HepG2 (cell line): ENCODE results near the gene NEURL3. TPM values are rescaled to one million over a fixed set of nuclear protein-coding genes. Genes with fewer than 3 reads are reported as not detected.

Experiments used
- ATAC-seq: fragments of 200-7000 bp; cut with Tn5 transposase; 3 replicates; pipeline ENCODE4 v1.9.1; 2020; ENCODE audit warnings: mild to moderate bottlenecking, moderate library complexity
- BruUV-seq: library from RNA; stranded (reverse); fragments of 400-500 nt; replicated peaks from 2 replicates; lab custom pipeline; 2021; lab: Mats Ljungman, UMichigan
- CTCF ChIA-PET: fragments of 300-600 bp; formaldehyde crosslinking; extraction: SDS; loops from one replicate; lab custom pipeline; 2021; ENCODE audit warnings: low total read pairs, inconsistent platforms, low intra/inter-chr PET ratio; lab: Yijun Ruan, JAX
- POLR2A ChIA-PET: fragments of 350-600 bp; sonication (Branson Sonifier 250); formaldehyde crosslinking; loops from one replicate; lab custom pipeline; 2020; ENCODE audit warnings: antibody characterized with exemption, inconsistent platforms; lab: Yijun Ruan, JAX
- DNase-seq: peaks from one replicate; pipeline ENCODE4 v3.0.0-alpha.2; 2015; ENCODE audit warnings: low spot score
- FAIRE-seq: peaks from 3 replicates; lab custom pipeline; 2011; peaks lifted over from hg19 to GRCh38; lab: Jason Lieb, UNC
- H2AFZ ChIP-seq: one replicate; pipeline ENCODE4 v1.6.1; 2011; ENCODE audit warnings: low read length, inconsistent platforms
- H3K27ac ChIP-seq: fragments of 300-600 bp; 3 replicates; pipeline ENCODE4 v1.8.0; 2011; ENCODE audit warnings: mixed run types, mild to moderate bottlenecking, mixed read lengths, low read length, inconsistent platforms; ENCODE audit not compliant: insufficient read depth; ENCODE audit errors: extremely low read length
- H3K27me3 ChIP-seq, 2 experiments: fragments of 200-600 bp in 1 of 2; 2 replicates in 1 of 2; 3 replicates in 1 of 2; pipeline versions ENCODE4 v1.6.0 to v1.8.0; 2011; ENCODE audit warnings: low read length in 2 of 2, mild to moderate bottlenecking in 2 of 2, moderate library complexity in 2 of 2, inconsistent platforms in 1 of 2; ENCODE audit not compliant: insufficient read depth in 2 of 2, control insufficient read depth in 1 of 2
- H3K36me3 ChIP-seq, 2 experiments: fragments of 200-600 bp in 1 of 2; replicated peaks in 1 of 2; 2 replicates in 1 of 2; 3 replicates in 1 of 2; pipeline versions ENCODE4 v1.5.1 to v1.8.0; 2011; ENCODE audit warnings: low read length in 2 of 2, inconsistent platforms in 1 of 2; ENCODE audit not compliant: insufficient read depth in 2 of 2, control insufficient read depth in 1 of 2
- H3K4me1 ChIP-seq: 2 replicates; pipeline ENCODE4 v1.5.1; 2012; ENCODE audit warnings: low read length, inconsistent platforms; ENCODE audit not compliant: insufficient read depth
- H3K4me2 ChIP-seq: 2 replicates; pipeline ENCODE4 v1.6.0; 2011; ENCODE audit warnings: low read depth, low read length, inconsistent platforms
- H3K4me3 ChIP-seq, 3 experiments: fragments of 200-600 bp in 1 of 3; sonication (generic), shearing (Covaris generic) in 1 of 3; replicated peaks in 1 of 3; 2 replicates each; pipeline ENCODE4 v1.5.1; 2011 to 2016; ENCODE audit warnings: low read length in 3 of 3, inconsistent platforms in 2 of 3, low read depth in 2 of 3, mild to moderate bottlenecking in 2 of 3, control low read depth in 1 of 3, mixed read lengths in 1 of 3; ENCODE audit not compliant: insufficient read depth in 1 of 3
- H3K79me2 ChIP-seq: one replicate; pipeline ENCODE4 v1.6.1; 2011; ENCODE audit warnings: low read length, inconsistent platforms; ENCODE audit not compliant: insufficient read depth
- H3K9ac ChIP-seq: 2 replicates; pipeline ENCODE4 v1.6.0; 2011; ENCODE audit warnings: mild to moderate bottlenecking, low read depth, low read length, inconsistent platforms; ENCODE audit not compliant: insufficient read depth
- H3K9me3 ChIP-seq: 2 replicates; pipeline ENCODE4 v1.5.1; 2012; ENCODE audit warnings: mild to moderate bottlenecking, low read length
- H4K20me1 ChIP-seq: 2 replicates; pipeline ENCODE4 v1.6.0; 2011; ENCODE audit warnings: inconsistent platforms, mild to moderate bottlenecking, low read length, moderate library complexity; ENCODE audit not compliant: insufficient read depth
- AFF4 ChIP-seq: sonication (generic); formaldehyde crosslinking; IDR thresholded peaks from 2 replicates; pipeline ENCODE4 v1.4.0; 2020; ENCODE audit warnings: missing genetic modification reagents
- ETS1 ChIP-seq: sonication (generic); formaldehyde crosslinking; IDR thresholded peaks from 2 replicates; pipeline ENCODE4 v1.4.0; 2020; ENCODE audit warnings: missing genetic modification reagents
- MYNN ChIP-seq: sonication (generic); formaldehyde crosslinking; IDR thresholded peaks from 2 replicates; pipeline ENCODE4 v1.4.0; 2020; ENCODE audit warnings: mild to moderate bottlenecking, low read depth, missing genetic modification reagents
- NPAS2 ChIP-seq: sonication (generic); formaldehyde crosslinking; IDR thresholded peaks from 2 replicates; pipeline ENCODE4 v1.8.0; 2022; ENCODE audit warnings: mild to moderate bottlenecking, missing genetic modification reagents, borderline replicate concordance
- TMF1 ChIP-seq: sonication (generic); formaldehyde crosslinking; IDR thresholded peaks from 2 replicates; pipeline ENCODE4 v1.8.1; 2022; ENCODE audit warnings: low read depth, missing genetic modification reagents
- TRIM24 ChIP-seq: sonication (generic); formaldehyde crosslinking; IDR thresholded peaks from 2 replicates; pipeline ENCODE4 v1.8.0; 2022; ENCODE audit warnings: mild to moderate bottlenecking, missing genetic modification reagents
- ZFAT ChIP-seq: sonication (generic); formaldehyde crosslinking; conservative IDR thresholded peaks from 2 replicates; pipeline ENCODE4 v1.8.1; 2023; ENCODE audit warnings: missing genetic modification reagents, inconsistent platforms
- ZNF333 ChIP-seq: sonication (generic); formaldehyde crosslinking; IDR thresholded peaks from 2 replicates; pipeline ENCODE4 v1.4.0; 2020; ENCODE audit warnings: mild to moderate bottlenecking, missing genetic modification reagents, borderline replicate concordance
- WGBS: methylation state at CpG from one replicate; pipeline ENCODE4 v1.1.6; 2017; ENCODE audit warnings: low lambda C conversion rate; 5-methylcytosine and 5-hydroxymethylcytosine counted together
- in situ Hi-C: cut with HindIII; loops from 2 replicates; pipeline ENCODE4 v1.10.0; 2017; ENCODE audit warnings: low pct_unique_long_range_greater_than_20kb; ENCODE audit not compliant: extremely low pct_ligation_motif_present
- intact Hi-C: fragments of 100-400 bp; cut with micrococcal nuclease; formaldehyde crosslinking; loops from one replicate; pipeline ENCODE4 v1.10.0; 2022; ENCODE audit not compliant: unreplicated experiment
- polyA plus RNA-seq, 8 experiments: library from polyadenylated mRNA; depleted of rRNA in 3 of 8; stranded (reverse) in 7 of 8; unstranded in 1 of 8; fragments of >200 nt; fragmentation: Illumina TruSeq in 4 of 8; extraction: Trizol in 4 of 8; gene quantifications; 2 replicates each; pipeline versions ENCODE4 v1.2.1 to v1.2.3, GENCODE V29; 2011 to 2016; ENCODE audit warnings: low read depth in 4 of 8, missing spikeins in 1 of 8, mixed read lengths in 1 of 8; ENCODE audit not compliant: insufficient read depth in 1 of 8
- total RNA-seq, 5 experiments: library from RNA; depleted of rRNA; stranded (reverse); fragments of >200 nt; fragmentation: Illumina TruSeq; extraction: Trizol; gene quantifications; 2 replicates each; pipeline ENCODE4 v1.2.3, GENCODE V29; 2016; ENCODE audit warnings: low read depth in 1 of 5
- TF ChIP-seq, protein P1 (sequence below): sonication (generic); formaldehyde crosslinking; IDR thresholded peaks from 2 replicates; pipeline ENCODE4 v1.9.0; 2022; ENCODE audit warnings: missing genetic modification reagents, mild to moderate bottlenecking, borderline replicate concordance

NEURL3 gene
- total and polyA plus RNA-seq, 2 of the 13 experiments (the other 11 are each of a cell fraction or from before 2014, with no cell fraction given) = 0.16 to 1.2 TPM

DNA sequence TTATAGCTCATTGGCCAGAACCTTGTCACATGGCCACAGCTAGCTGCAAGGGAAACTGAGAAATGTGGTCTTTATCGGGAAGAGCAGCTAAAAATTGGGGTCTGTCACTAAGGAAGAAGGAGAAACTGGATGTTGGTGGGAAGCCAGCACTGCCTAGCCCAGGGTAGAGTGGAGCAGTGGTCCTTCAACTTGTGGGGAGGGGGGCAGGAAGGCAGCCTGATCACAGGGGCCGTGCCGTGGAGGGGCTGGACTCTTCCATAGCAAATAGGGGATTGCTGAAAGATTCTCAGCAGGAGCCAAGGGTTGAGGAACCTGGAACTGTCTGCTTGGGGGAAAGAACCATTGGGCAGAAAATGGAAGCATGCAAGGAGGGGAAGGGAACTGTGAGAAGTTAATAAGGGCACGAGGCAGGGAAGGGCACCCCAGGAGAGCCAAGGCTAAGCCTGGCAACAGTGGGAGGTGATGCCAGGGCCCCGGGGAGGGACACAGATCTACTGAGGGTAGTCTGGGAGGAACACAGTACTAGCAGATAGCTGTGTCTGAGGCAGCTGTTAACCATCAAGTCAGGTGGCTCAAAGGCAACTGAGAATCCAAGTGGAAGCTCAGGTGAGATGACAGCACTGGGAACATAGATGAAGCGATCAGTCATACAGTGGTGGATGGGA is 5.9 kb upstream of the NEURL3 start:
- no peak for DNase-seq
- Histone ChIP-seq H3K79me2 (no peaks in the 10 kb centered on the region), H3K36me3 (no peaks in the 10 kb centered on the region), H3K27me3 (peaks cover 0 to 44% of the 10 kb centered on the region in 2 experiments; a peak in 3 of 5 replicates), H3K27ac (no peak overlapping the region)
- in situ Hi-C loops = loop anchor here (25.0 kb wide), 1 partner anchor 374 kb away; the partner anchor contains the start of genes ASTL and DUSP2
- FAIRE-seq = no peak
- no TSS peak for BruUV-seq
- no peak for ATAC-seq
- WGBS = 9% methylated on average over 6 of the region's 6 CpGs
- no peak for TF ChIP-seq ZFAT (CRISPR knock-in tag)
- no peak for TF ChIP-seq TMF1 (CRISPR knock-in tag)
- TF ChIP-seq MYNN = no peak
- TF ChIP-seq, all 625 proteins: peak for 0
- Histone ChIP-seq H3K4me3 (no peak overlapping the region), H2AFZ (no peak overlapping the region), H3K9me3 (no peaks in the 10 kb centered on the region), H3K4me2 (no peak overlapping the region), H3K4me1 (peaks cover 33% of the 10 kb centered on the region), H3K9ac (no peak overlapping the region), H4K20me1 (no peaks in the 10 kb centered on the region)
- ChIA-PET CTCF (interaction anchor here (1.5 to 5.0 kb wide), 2 partner anchors 103 to 372 kb away, joined by 3 to 116 read pairs; no protein-coding TSS in a partner anchor), POLR2A (no interaction called here)
- intact Hi-C loops = no loop called here

GRCh38 chr2:96509847-96510230 is 4.7 kb upstream of the NEURL3 start:
- intact Hi-C loops = loop anchor here (1.0 to 5.0 kb wide), 6 partner anchors 39 to 372 kb away; partner anchors contain the start of genes ASTL, CIAO1 and SNRNP200
- no peak for FAIRE-seq
- POLR2A ChIA-PET = interaction anchor here (0.6 to 1.6 kb wide), 3 partner anchors 102 to 270 kb away, joined by 3 to 15 read pairs (median 5); no protein-coding TSS in a partner anchor
- Histone ChIP-seq H3K9me3 (no peaks in the 10 kb centered on the region), H3K27me3 (peaks cover 0 to 41% of the 10 kb centered on the region in 2 experiments; a peak in 3 of 5 replicates), H3K36me3 (no peaks in the 10 kb centered on the region), H3K79me2 (no peaks in the 10 kb centered on the region), H3K27ac (no peak overlapping the region), H2AFZ (no peak overlapping the region), H3K9ac (no peak overlapping the region), H3K4me1 (peaks cover 46% of the 10 kb centered on the region), H3K4me3 (peak overlapping the region in 1 of 3 experiments; percentile 36; a peak in 1 of 6 replicates), H4K20me1 (no peaks in the 10 kb centered on the region), H3K4me2 (peak overlapping the region; percentile 27)
- DNase-seq = no peak
- no peak for ATAC-seq
- BruUV-seq = no TSS peak
- in situ Hi-C loops = loop anchor here (5.0 to 25.0 kb wide), 2 partner anchors 103 to 373 kb away; partner anchors contain the start of genes ASTL and DUSP2
- 55% methylated on average over 10 of the region's 11 CpGs for WGBS
- CTCF ChIA-PET = interaction anchor here (1.0 to 5.0 kb wide), 7 partner anchors 29 to 371 kb away, joined by 3 to 116 read pairs (median 8); no protein-coding TSS in a partner anchor
- TF ChIP-seq ETS1 (CRISPR knock-in tag) (0 out of 2 replicates have a peak, but pooled peaks have one; percentile 0), NPAS2 (CRISPR knock-in tag) (no peak), TRIM24 (CRISPR knock-in tag) (no peak), ZNF333 (CRISPR knock-in tag) (0 out of 2 replicates have a peak, but pooled peaks have one; percentile 20), AFF4 (CRISPR knock-in tag) (no peak)
- TF ChIP-seq, protein P1, sequence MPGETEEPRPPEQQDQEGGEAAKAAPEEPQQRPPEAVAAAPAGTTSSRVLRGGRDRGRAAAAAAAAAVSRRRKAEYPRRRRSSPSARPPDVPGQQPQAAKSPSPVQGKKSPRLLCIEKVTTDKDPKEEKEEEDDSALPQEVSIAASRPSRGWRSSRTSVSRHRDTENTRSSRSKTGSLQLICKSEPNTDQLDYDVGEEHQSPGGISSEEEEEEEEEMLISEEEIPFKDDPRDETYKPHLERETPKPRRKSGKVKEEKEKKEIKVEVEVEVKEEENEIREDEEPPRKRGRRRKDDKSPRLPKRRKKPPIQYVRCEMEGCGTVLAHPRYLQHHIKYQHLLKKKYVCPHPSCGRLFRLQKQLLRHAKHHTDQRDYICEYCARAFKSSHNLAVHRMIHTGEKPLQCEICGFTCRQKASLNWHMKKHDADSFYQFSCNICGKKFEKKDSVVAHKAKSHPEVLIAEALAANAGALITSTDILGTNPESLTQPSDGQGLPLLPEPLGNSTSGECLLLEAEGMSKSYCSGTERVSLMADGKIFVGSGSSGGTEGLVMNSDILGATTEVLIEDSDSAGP (CRISPR knock-in tag) = 0 out of 2 replicates have a peak, but pooled peaks have one; percentile 20
